Common myeloid progenitor, CD34-positive (primary cell): Measurements from ENCODE around the gene TADA3.

Experiments
- CTCF ChIA-PET: fragments of 350-600 bp; sonication (Branson Sonifier 250); formaldehyde crosslinking; loops from one replicate; lab custom pipeline; 2021; ENCODE audit warnings: antibody characterized with exemption; lab: Charles Lee
- POLR2A ChIA-PET: fragments of 350-600 bp; sonication (Branson Sonifier 250); formaldehyde crosslinking; loops from one replicate; lab custom pipeline; 2021; ENCODE audit warnings: antibody characterized with exemption; lab: Charles Lee
- DNase-seq, 3 donors: peaks; one replicate each; pipeline versions ENCODE4 v3.0.0 to v3.0.0-alpha.2; 2013
- H3K27ac ChIP-seq, 2 experiments: 1 replicate in 1 of 2; 2 replicates in 1 of 2; pipeline ENCODE4 v1.7.0; 2013; ENCODE audit warnings: inconsistent platforms in 2 of 2, low read length in 2 of 2, mild to moderate bottlenecking in 2 of 2, low read depth in 1 of 2, moderate library complexity in 1 of 2; ENCODE audit not compliant: severe bottlenecking in 2 of 2, insufficient read depth in 1 of 2, poor library complexity in 1 of 2
- H3K27me3 ChIP-seq, 5 experiments: replicated peaks in 2 of 5; 1 replicate in 3 of 5; 2 replicates in 2 of 5; pipeline versions ENCODE4 v1.6.1 to v1.7.0; 2013; ENCODE audit warnings: low read length in 4 of 5, mild to moderate bottlenecking in 2 of 5, moderate library complexity in 2 of 5, inconsistent platforms in 1 of 5; ENCODE audit not compliant: insufficient read depth in 5 of 5, control insufficient read depth in 4 of 5
- H3K36me3 ChIP-seq, 4 experiments: 1 replicate in 2 of 4; 2 replicates in 2 of 4; pipeline versions ENCODE4 v1.6.1 to v1.7.0; 2013; ENCODE audit warnings: low read length in 3 of 4, control low read depth in 1 of 4, mild to moderate bottlenecking in 1 of 4; ENCODE audit not compliant: control insufficient read depth in 4 of 4, insufficient read depth in 4 of 4
- H3K4me1 ChIP-seq, 4 experiments: 1 replicate in 3 of 4; 2 replicates in 1 of 4; pipeline versions ENCODE4 v1.6.1 to v1.7.1; 2013; ENCODE audit warnings: low read length in 3 of 4, mild to moderate bottlenecking in 3 of 4, control low read depth in 1 of 4, inconsistent platforms in 1 of 4, moderate library complexity in 1 of 4; ENCODE audit not compliant: control insufficient read depth in 4 of 4, insufficient read depth in 4 of 4; ENCODE audit errors: control extremely low read depth in 1 of 4
- H3K4me3 ChIP-seq, 7 experiments: 1 replicate in 4 of 7; 2 replicates in 3 of 7; pipeline versions ENCODE4 v1.5.1 to v1.7.0; 2013; ENCODE audit warnings: mild to moderate bottlenecking in 7 of 7, low read length in 6 of 7, moderate library complexity in 6 of 7, inconsistent platforms in 2 of 7, low read depth in 2 of 7, control low read depth in 1 of 7; ENCODE audit not compliant: insufficient read depth in 4 of 7, control insufficient read depth in 1 of 7; ENCODE audit errors: extremely low read depth in 1 of 7
- H3K9me3 ChIP-seq, 5 experiments: 1 replicate in 4 of 5; 2 replicates in 1 of 5; pipeline versions ENCODE4 v1.6.1 to v1.7.1; 2013; ENCODE audit warnings: low read length in 4 of 5, mild to moderate bottlenecking in 2 of 5, inconsistent platforms in 1 of 5, low read depth in 1 of 5, moderate library complexity in 1 of 5; ENCODE audit not compliant: control insufficient read depth in 4 of 5, insufficient read depth in 2 of 5; ENCODE audit errors: control extremely low read depth in 1 of 5
- WGBS: methylation state at CpG from one replicate; pipeline ENCODE4 v1.1.5; 2013; ENCODE audit not compliant: insufficient coverage; 5-methylcytosine and 5-hydroxymethylcytosine counted together

TADA3 gene

DNA sequence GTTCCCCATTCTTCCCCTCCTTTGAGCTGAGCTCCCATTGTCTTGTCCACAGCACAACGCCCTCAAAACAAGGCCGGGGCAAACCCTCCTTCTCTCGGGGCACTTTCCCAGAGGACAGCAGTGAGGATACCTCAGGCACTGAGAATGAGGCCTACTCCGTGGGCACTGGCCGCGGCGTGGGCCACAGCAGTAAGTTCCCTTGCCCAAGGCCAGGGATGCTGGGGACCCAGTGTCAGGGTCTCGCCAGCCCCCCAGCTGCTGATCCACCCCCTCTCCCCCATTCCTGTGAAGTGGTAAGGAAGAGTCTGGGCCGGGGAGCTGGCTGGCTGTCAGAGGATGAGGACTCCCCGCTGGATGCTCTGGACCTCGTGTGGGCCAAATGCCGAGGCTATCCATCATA, 46.8 kb downstream of the TADA3 start:
- ChIA-PET POLR2A (interaction anchor here (1.6 kb wide), 1 partner anchor 15 kb away, joined by 7 read pairs; the partner anchor contains the start of gene BRPF1), CTCF (interaction anchor here (2.3 to 9.5 kb wide), 3 partner anchors 8 to 18 kb away, joined by 7 to 68 read pairs (median 13); partner anchors contain the start of gene BRPF1)
- Histone ChIP-seq H3K27ac (no peak overlapping the region), H3K36me3 (peaks cover 29 to 86% (median 75%) of the 10 kb centered on the region in 4 experiments), H3K4me3 (no peak overlapping the region), H3K9me3 (no peaks in the 10 kb centered on the region), H3K4me1 (peaks cover 0 to 14% (median 11%) of the 10 kb centered on the region in 4 experiments), H3K27me3 (no peaks in the 10 kb centered on the region)
- WGBS, result 98% methylated on average over 11 of the region's 12 CpGs
- DNase-seq, result no peak

- no peak overlapping the region for H3K4me3 ChIP-seq
- no peaks in the 10 kb centered on the region for H3K9me3 ChIP-seq
- H3K4me1 ChIP-seq, result peaks cover 0 to 3% (median 2%) of the 10 kb centered on the region in 4 experiments
- no peaks in the 10 kb centered on the region for H3K27me3 ChIP-seq
- ChIA-PET CTCF (interaction anchor here (0.6 to 9.5 kb wide), 5 partner anchors 12 to 975 kb away, joined by 3 to 68 read pairs (median 4); partner anchors contain the start of genes BRPF1 and OXTR), POLR2A (interaction anchor here (1.2 to 1.6 kb wide), 2 partner anchors 11 to 13 kb away, joined by 5 to 7 read pairs; partner anchors contain the start of gene BRPF1)
- DNase-seq, result no peak
- H3K36me3 ChIP-seq, result peaks cover 33 to 98% (median 88%) of the 10 kb centered on the region in 4 experiments
- 96% methylated on average over 12 of the region's 13 CpGs for WGBS
- no peak overlapping the region for H3K27ac ChIP-seq
These were observed 48.1 kb downstream of the TADA3 start for GRCh38 chr3:9744162-9744561.

- H3K27me3 ChIP-seq, result no peaks in the 10 kb centered on the region
- H3K4me3 ChIP-seq, result no peak overlapping the region
- no peaks in the 10 kb centered on the region for H3K4me1 ChIP-seq
- H3K36me3 ChIP-seq, result peaks cover 36 to 100% (median 93%) of the 10 kb centered on the region in 4 experiments
- POLR2A ChIA-PET, result interaction anchor here (1.2 kb wide), 1 partner anchor 10 kb away, joined by 5 read pairs; no protein-coding TSS in a partner anchor
- DNase-seq, result no peak
- no peak overlapping the region for H3K27ac ChIP-seq
- no peaks in the 10 kb centered on the region for H3K9me3 ChIP-seq
- CTCF ChIA-PET, result interaction anchor here (0.9 to 9.5 kb wide), 5 partner anchors 11 to 64 kb away, joined by 3 to 68 read pairs (median 4); partner anchors contain the start of gene BRPF1
- WGBS, result 99% methylated on average over 18 of the region's 18 CpGs
These were observed 48.7 kb downstream of the TADA3 start for GRCh38 chr3:9743548-9743947.

DNA sequence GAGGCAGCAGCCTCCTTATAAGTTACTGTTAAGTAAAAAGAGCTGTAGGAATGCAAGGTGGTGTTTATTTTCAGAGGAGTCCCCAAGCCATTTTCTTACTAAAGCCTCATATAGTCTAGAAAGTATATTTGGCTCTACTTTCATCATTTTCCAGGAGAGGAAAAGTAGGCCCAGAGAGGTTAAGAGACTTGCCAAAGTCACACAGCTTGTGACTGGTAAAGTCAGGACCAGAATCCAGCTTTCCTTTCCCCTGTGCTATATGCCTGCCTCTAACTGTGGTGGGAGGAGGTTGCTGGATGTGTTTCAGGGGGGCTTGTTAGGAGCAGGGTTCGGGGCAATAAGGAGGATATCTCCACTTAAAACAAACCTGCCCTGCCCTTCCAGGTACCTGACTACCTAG, 49.7 kb downstream of the TADA3 start:
- ChIA-PET CTCF (interaction anchor here (0.9 to 9.5 kb wide), 5 partner anchors 10 to 65 kb away, joined by 3 to 68 read pairs (median 4); partner anchors contain the start of gene BRPF1), POLR2A (no interaction called here)
- H3K9me3 ChIP-seq, result no peaks in the 10 kb centered on the region
- no peaks in the 10 kb centered on the region for H3K4me1 ChIP-seq
- no peaks in the 10 kb centered on the region for H3K27me3 ChIP-seq
- no peak for DNase-seq
- H3K4me3 ChIP-seq, result no peak overlapping the region
- H3K36me3 ChIP-seq, result peaks cover 36 to 100% (median 97%) of the 10 kb centered on the region in 4 experiments
- no CpG with 5 or more reads among the region's 1 CpG for WGBS
- no peak overlapping the region for H3K27ac ChIP-seq

GRCh38 chr3:9739181-9739580, 53.1 kb downstream of the TADA3 start:
- POLR2A ChIA-PET, result no interaction called here
- no peak overlapping the region for H3K27ac ChIP-seq
- peaks cover 0 to 15% (median 6%) of the 10 kb centered on the region in 4 experiments for H3K4me1 ChIP-seq
- WGBS, result 96% methylated on average over 15 of the region's 15 CpGs
- DNase-seq, result no peak
- no peak overlapping the region for H3K4me3 ChIP-seq
- no peaks in the 10 kb centered on the region for H3K9me3 ChIP-seq
- CTCF ChIA-PET, result interaction anchor here (0.7 to 3.3 kb wide), 2 partner anchors 12 to 24 kb away, joined by 3 to 16 read pairs; no protein-coding TSS in a partner anchor
- H3K27me3 ChIP-seq, result no peaks in the 10 kb centered on the region
- peaks cover 36 to 95% (median 84%) of the 10 kb centered on the region in 4 experiments for H3K36me3 ChIP-seq

GRCh38 chr3:9736831-9737230, 55.4 kb downstream of the TADA3 start:
- Histone ChIP-seq H3K27ac (no peak overlapping the region), H3K4me1 (peaks cover 3 to 33% (median 24%) of the 10 kb centered on the region in 4 experiments), H3K4me3 (no peak overlapping the region), H3K27me3 (no peaks in the 10 kb centered on the region), H3K9me3 (no peaks in the 10 kb centered on the region), H3K36me3 (peaks cover 15 to 84% (median 64%) of the 10 kb centered on the region in 4 experiments)
- CTCF ChIA-PET, result interaction anchor here (1.0 to 2.4 kb wide), 6 partner anchors 9 to 34 kb away, joined by 3 to 13 read pairs (median 4); partner anchors contain the start of genes CPNE9 and OGG1
- no peak for DNase-seq
- POLR2A ChIA-PET, result no interaction called here
- WGBS, result 100% methylated on average over 2 of the region's 2 CpGs

DNA sequence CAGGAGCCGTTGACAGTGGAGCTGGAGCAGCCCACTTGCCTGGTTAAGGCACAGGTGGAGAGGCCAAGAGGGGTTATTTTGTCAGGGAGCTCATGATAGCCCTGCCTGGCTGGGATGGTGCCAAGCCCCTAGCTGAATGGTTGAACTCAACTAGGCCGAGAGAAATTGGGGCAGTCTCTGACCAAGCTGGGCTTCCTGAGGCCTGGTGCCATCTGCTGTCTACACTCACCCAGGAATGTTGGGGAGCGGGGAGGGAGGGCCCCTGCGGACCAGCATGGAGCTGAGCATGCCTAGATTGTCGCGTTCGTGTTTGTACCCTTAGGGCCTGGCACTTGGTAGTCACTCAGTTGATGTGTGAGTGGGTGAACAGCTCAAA, 59.5 kb downstream of the TADA3 start:
- Histone ChIP-seq H3K36me3 (peaks cover 5 to 43% (median 23%) of the 10 kb centered on the region in 4 experiments), H3K4me1 (peaks cover 6 to 46% (median 32%) of the 10 kb centered on the region in 4 experiments), H3K4me3 (peak overlapping the region; percentile 76 to 97 (median 86)), H3K27ac (peak overlapping the region; percentile 99 to 100), H3K9me3 (no peaks in the 10 kb centered on the region), H3K27me3 (no peaks in the 10 kb centered on the region)
- ChIA-PET POLR2A (interaction anchor here (1.3 to 3.6 kb wide), 2 partner anchors 11 to 17 kb away, joined by 5 to 16 read pairs; partner anchors contain the start of gene OGG1), CTCF (interaction anchor here (0.9 to 8.5 kb wide), 10 partner anchors 13 to 547 kb away, joined by 3 to 107 read pairs (median 4); partner anchors contain the start of gene OGG1)
- DNase-seq, result no peak
- WGBS, result 45% methylated on average over 7 of the region's 7 CpGs
